IPS-NIHi7 (cell line): Measurements from ENCODE around the gene APBB1.
"Not testable (repeated sequence)": the region's sequence is repeated elsewhere in the genome, so short reads cannot be mapped to it uniquely, and the experiment has no call there.

Source experiments
- DNase-seq: peaks from one replicate; pipeline ENCODE4 v3.0.0; 2012; ENCODE audit warnings: mixed read lengths; ENCODE audit errors: extremely low spot score

Gene APBB1

DNA sequence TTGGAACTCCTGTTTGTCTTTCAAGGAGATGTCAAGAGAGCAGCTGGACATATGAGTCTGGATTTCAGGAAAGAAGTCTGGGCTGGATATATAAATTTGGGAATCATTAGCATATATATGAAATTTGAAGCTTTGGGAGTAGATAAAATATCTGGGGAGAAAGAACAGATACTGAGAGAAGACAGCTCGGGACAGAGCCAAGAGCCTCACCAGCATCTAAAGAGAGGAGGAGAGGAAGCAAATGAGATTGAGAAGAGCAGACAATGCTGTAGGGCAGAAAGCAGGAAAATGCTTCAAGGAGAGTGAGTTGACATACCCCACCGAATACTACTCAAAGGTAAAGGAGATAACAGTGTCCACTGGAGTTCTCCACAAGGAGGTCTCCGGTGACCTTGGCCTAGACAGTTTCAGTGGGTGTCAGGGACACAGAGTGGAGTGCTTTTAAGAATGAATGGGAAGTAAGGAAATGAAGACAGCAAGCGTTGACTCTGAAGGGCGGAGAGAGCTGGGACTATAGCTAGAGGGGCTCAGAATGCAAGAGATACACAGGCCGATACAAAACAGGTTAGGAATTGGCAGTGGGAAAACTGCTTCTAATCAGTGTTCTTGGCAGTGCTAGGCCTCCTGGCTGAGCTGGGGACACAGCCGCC lies 862 bp downstream of the APBB1 start:
- DNase-seq, result no peak

DNA sequence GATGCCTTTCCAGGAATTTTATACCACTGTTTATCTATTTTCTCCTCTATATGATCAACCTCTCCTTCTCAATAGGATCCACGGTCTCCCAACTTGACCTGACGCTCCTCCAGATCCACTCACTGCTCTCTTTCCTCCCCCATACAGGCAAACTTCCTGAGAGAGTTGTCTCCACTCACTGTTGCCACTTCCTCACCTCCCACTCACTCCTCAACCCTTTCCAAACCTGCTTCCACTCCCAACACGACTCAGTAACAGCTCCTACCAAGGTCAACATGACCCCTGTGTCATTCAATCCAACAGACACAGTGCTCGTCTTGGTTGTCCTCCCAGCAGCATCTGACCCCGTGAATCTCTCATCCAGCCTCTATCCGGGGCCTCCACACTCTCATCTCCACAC lies 3.1 kb downstream of the APBB1 start:
- DNase-seq, result no peak

- no peak for DNase-seq
Observed at GRCh38 chr11:6414874-6415328, 4.0 kb downstream of the APBB1 start.

DNA sequence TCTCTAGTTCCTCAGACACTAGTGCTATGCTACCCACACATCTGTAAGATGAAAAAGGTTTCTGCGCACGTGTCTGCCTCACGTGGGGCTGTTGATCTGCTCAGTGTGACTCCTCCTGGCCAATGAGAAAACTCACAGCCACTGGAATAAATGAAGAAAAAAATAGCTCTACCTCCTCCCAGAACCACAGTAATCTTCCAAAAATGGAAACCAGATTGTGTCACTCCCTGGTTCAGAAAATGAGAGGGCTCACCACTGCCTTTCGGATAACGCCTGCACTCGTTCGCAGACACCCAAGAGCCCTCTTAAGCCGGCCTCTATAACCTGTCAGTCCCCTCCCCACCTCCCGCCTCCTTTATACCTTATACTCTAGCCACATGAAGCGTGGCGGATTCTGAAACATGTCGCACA lies 5.1 kb downstream of the APBB1 start:
- no peak for DNase-seq

DNA sequence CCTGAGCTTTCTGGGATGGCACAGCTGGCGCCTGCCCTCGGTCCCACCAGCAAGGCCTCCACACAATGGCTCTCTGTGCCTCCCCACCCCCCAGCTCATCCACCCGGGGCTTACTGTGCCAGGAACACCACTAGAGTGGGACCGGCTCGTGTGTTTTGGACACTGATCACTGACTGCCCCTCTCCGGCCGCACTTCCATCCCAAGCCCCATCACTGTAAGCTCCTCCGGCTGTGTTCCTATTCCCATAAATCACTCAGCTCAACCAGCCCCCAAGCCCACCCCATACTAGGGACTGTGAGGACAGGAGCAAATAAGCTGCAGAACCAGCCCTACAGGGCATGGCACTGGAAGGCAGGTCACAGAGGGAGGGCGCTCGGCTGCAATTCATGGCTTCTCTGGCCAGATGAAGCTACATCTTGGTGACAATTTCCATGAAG lies 7.3 kb downstream of the APBB1 start:
- no peak for DNase-seq

DNA sequence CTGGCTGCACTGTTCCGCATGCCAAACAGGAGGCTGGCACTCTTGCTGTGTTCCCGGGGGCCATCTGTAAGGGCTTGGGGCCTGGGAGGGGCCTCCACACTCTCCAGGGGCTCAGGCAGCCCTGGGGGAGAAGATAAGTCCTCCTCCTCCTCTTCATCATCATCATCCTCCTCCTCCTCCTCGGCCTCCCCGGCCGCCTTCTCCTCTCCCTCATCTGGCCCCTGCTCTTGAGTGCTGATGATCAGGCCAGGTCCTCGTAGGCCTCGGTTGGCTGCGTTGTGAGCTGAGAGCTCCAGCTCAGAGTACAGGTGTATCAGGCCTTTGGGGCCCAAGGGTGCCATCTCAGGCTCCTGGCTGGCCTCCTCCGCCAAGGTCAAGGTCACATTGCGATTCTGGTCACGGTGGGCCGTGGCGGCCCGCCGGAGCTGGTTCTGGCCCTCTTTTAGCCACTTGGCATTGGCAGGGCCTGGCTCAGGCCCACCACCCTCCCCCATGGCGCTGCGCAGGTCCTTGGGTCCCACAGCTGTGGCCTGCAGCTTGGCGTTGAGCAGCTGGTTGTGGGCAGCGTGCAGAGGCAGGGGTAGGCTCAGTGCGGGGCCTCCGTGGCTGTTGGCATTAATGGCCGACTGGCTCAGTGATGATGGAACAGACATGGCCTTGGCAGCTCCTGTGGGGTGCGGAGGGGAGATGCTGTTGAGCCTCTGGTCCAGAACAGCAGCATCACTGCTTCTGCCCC lies 8.0 kb downstream of the APBB1 start:
- DNase-seq, result no peak

GRCh38 chr11:6406370-6406769 lies 12.5 kb downstream of the APBB1 start:
- DNase-seq, result no peak

GRCh38 chr11:6405846-6406245 lies 13.0 kb downstream of the APBB1 start:
- DNase-seq, result no peak

DNA sequence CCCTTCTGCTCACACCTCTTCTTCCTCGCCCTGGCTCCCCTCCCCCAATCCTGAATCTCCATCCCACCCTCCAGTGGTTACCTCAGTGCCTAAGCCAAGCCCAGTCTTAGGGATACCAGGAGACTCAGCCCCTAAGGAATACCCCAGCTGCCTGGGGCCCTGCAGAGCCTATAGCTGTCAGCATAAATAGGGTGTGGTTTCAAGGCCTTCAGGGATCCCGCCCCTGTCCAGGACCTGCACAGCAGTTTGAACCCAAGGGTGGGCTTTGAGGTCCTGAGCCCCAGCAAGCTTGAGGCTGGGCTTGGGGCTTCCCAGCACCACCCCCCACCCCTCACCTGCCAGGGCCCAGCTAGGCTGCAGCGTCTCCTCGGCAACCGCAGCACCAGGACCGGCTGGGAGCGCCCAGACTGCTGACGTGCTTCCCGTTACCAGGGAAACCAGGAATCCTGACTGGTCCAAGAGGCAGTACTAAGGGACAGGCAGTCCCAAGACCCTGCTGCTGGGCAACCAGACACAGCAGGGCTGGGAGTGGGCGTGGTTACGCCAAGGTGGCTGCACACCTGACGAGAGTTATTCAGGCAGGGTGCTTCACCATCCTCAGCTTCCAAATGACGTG lies 13.7 kb downstream of the APBB1 start:
- peak; percentile 91 for DNase-seq

DNA sequence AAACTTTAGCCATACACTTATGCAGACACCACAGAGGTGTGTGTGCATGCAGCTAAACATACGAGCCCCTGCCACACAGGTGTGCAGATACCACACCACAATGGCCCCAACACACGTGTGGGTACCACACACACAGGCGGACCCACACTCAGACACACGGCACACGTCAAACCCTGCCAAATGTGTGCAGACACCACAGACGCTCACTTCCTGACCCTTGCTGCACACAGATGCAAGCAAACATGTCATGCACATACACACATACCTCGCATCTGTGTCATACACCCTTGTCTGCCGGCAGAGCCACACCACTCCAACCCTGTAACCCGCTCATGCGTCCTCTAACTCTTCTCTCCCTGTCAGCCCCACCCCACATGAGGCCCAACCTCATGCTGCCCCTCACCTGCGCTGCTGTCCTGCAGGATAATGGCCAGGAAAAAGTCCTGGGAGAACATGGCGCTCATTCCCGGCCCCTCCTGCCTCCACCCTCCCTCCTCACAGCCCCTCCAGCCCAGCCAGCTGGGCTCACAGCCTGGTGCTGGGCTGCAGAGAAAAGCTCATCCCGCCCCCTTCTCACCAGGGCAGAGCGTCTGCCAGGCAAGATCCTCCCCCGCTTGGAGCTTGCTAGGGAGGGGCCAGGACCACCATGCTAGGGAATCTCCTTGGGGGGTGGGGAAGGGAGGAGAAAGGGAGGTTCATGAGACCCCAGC lies 14.4 kb downstream of the APBB1 start:
- no peak for DNase-seq

DNA sequence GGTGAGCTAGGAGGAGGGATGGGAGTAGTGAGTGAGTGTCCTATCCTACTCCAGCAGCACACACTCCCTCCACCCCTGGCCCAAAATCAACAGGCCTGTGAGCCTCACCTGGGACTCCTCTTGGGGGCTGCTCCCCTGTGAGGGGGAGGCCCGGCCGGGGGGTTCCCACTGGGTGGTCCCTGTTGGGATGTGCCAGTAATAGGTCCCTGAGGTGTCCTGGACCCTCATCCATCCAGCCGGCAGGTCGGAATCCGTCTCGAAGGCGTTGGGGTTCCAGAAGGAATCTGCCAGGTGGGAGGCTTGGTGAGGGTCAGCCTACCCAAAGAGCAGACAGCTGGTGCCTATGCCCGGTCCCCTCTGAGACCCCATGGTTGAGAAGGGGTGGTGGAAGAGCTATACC lies 15.4 kb downstream of the APBB1 start:
- no peak for DNase-seq

DNA sequence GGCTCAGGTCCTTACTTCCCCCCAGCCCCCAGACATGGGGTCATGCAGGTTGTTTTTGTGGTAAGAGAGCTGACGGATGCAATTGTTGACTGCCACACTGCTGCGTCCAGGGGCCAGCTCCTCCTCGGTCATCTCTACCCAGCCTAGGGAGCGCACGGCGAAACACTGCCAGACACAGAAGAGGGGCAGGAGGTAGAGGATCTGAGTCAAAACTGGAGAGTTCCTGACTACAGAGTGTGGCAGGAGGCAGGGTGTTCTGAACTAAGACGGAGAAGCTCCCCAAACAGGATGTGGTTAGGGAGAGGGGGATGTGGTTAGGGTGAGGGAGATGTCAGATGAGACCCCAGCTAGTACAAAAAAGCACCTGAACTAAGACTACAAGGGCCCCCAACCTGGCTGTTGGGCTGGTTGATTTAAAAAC lies 16.3 kb downstream of the APBB1 start:
- no peak for DNase-seq

GRCh38 chr11:6402061-6402470 lies 16.8 kb downstream of the APBB1 start:
- no peak for DNase-seq

DNA sequence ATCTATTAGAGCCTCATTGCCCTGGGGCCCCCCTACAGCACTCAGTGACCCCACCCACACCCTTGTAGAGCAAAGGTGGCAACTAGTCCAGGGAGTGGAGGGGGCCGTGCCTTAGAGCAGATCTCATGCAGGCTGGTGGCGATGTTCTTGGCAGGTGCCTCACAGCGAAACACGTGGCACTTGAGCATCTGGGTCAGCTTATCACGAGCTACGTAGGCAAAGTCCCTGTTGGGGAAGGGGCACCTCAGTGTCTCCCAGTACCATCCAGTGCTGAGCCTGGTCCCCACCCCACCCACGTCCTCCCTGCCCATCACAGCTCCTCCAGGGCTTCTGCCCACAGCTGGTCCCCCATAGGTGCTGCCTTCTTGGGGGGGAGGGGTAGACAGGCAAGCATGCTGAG lies 17.4 kb downstream of the APBB1 start:
- no peak for DNase-seq

GRCh38 chr11:6400431-6401345 lies 18.2 kb downstream of the APBB1 start:
- no peak for DNase-seq

DNA sequence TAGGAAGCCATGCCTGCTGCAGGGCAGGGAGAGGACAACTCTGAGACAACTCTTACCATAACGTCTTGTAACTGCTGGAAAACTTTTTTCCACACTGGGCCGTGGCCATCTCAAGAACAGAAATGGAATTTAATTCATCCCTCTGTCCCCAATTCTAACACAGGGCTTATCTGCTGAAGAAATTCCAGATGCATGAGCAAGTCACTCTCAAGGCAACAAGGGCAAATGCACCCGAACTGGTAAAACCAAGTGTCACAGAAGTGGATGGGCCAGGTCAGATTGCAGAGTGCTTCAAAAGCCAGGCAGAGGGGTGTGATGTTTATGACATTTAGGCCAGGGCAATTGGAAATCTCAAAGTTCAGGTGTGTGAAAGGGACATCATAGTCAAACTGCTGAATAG lies 21.3 kb downstream of the APBB1 start:
- DNase-seq, result no peak

- DNase-seq, result no peak
Observed at GRCh38 chr11:6397156-6397555, 21.7 kb downstream of the APBB1 start.

- no peak for DNase-seq
Observed at GRCh38 chr11:6395470-6396060, 23.3 kb downstream of the APBB1 start.

GRCh38 chr11:6393989-6394670 lies 24.8 kb downstream of the APBB1 start:
- DNase-seq, result no peak

- DNase-seq, result not testable (repeated sequence)
Observed at GRCh38 chr11:6392251-6392650, 26.6 kb downstream of the APBB1 start.
